ENCODE results near the gene CACNA1A. TPM values are rescaled to one million over a fixed set of nuclear protein-coding genes. Genes with fewer than 3 reads are reported as not detected.

The CACNA1A gene
- total RNA-seq, 1 donor from 2014 or later, result 16.5 TPM

GRCh38 chr19:13225085-13225484 lies 281.2 kb downstream of the CACNA1A start:
- Mint-ChIP-seq H3K27me3 (ENCODE audit: insufficient read depth, low read depth) (peaks cover 8% of the 10 kb centered on the region), H3K9me3 (no peaks in the 10 kb centered on the region), H3K4me1 (no peaks in the 10 kb centered on the region), H3K4me3 (no peak overlapping the region), H3K27ac (no peak overlapping the region), H3K36me3 (no peaks in the 10 kb centered on the region)
- Histone ChIP-seq H4K20me1 (ENCODE audit: low read depth) (no peaks in the 10 kb centered on the region), H3K27ac (no peak overlapping the region), H3K4me1 (no peaks in the 10 kb centered on the region), H3K4me2 (no peak overlapping the region), H3K9ac (no peak overlapping the region), H3K4me3 (no peak overlapping the region), H3K27me3 (no peaks in the 10 kb centered on the region), H3K9me3 (ENCODE audit: low read depth) (no peaks in the 10 kb centered on the region), H3K36me3 (no peaks in the 10 kb centered on the region), H3F3A (ENCODE audit: low read depth) (no peaks in the 10 kb centered on the region), H3K79me2 (ENCODE audit: low read depth) (no peaks in the 10 kb centered on the region), H2AFZ (replicated peaks) (no peak overlapping the region)
- no peak for DNase-seq (ENCODE audit: low spot score)
- no peak for TF ChIP-seq CTCF (IDR thresholded peaks at IDR 0.05)
- TF ChIP-seq EZH2 (IDR thresholded peaks at IDR 0.05), result no peak
- TF ChIP-seq EZH2phosphoT487 (IDR thresholded peaks at IDR 0.05), result no peak

GRCh38 chr19:13220847-13221246 lies 285.4 kb downstream of the CACNA1A start:
- Mint-ChIP-seq H3K36me3 (no peaks in the 10 kb centered on the region), H3K4me1 (peaks cover 12% of the 10 kb centered on the region), H3K4me3 (no peak overlapping the region), H3K9me3 (no peaks in the 10 kb centered on the region), H3K27ac (no peak overlapping the region), H3K27me3 (ENCODE audit: insufficient read depth, low read depth) (peaks cover 12% of the 10 kb centered on the region)
- Histone ChIP-seq H3K4me2 (no peak overlapping the region), H2AFZ (replicated peaks) (no peak overlapping the region), H4K20me1 (ENCODE audit: low read depth) (no peaks in the 10 kb centered on the region), H3K79me2 (ENCODE audit: low read depth) (no peaks in the 10 kb centered on the region), H3F3A (ENCODE audit: low read depth) (peaks cover 10% of the 10 kb centered on the region), H3K27me3 (no peaks in the 10 kb centered on the region), H3K27ac (no peak overlapping the region), H3K4me1 (peaks cover 10% of the 10 kb centered on the region), H3K36me3 (no peaks in the 10 kb centered on the region), H3K4me3 (no peak overlapping the region), H3K9ac (no peak overlapping the region), H3K9me3 (ENCODE audit: low read depth) (no peaks in the 10 kb centered on the region)
- TF ChIP-seq EZH2phosphoT487 (IDR thresholded peaks at IDR 0.05), result no peak
- TF ChIP-seq CTCF (IDR thresholded peaks at IDR 0.05), result no peak
- TF ChIP-seq EZH2 (IDR thresholded peaks at IDR 0.05), result no peak
- no peak for DNase-seq (ENCODE audit: low spot score)

DNA sequence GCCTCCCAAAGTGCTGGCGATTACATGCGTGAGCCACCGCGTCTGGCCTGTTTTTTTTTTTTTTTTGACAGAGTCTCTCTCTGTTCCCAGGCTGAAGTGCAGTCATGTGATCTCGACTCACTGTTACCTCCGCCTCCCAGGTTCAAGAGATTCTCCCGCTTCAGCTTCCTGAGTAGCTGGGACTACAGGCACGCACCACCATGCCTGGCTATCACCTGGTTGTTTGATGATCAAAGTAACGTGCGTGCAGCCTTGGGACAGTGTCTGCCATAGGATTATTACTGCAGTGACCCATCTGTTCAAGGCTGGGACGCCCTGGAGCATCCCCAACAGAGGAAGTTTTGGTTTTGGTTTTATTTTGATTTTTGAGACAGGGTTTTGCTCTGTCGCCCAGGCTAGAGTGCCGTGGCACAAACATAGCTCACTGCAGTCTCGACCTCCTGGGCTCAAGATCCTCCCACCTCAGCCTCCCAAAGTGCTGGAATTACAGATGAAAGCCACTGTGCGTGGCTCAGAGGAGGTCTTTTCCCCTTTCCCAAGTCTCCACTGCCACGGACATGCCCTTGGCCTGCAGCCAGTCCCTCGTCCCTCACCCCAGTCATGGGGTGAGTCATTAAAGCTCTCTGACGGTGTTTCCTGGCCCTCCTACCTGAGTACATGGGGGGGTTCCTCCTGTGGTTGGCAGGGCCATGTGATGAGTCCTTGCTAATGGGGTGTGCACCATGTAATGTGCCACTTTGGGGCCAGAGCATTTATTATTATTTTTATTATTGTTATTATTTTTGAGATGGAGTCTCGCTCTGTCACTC lies 290.5 kb downstream of the CACNA1A start:
- H3K4me2 ChIP-seq, result no peak overlapping the region
- H3K36me3 ChIP-seq, result no peaks in the 10 kb centered on the region
- no peaks in the 10 kb centered on the region for H3K36me3 Mint-ChIP-seq

More for the DNA sequence above, 290.5 kb downstream of the CACNA1A start:
- no peak overlapping the region for H2AFZ ChIP-seq (replicated peaks)
- no peaks in the 10 kb centered on the region for H3K79me2 ChIP-seq (ENCODE audit: low read depth)
- no peak overlapping the region for H3K27ac ChIP-seq
- H3K27me3 ChIP-seq, result no peaks in the 10 kb centered on the region
- H3K27ac Mint-ChIP-seq, result no peak overlapping the region
- DNase-seq (ENCODE audit: low spot score), result no peak
- H4K20me1 ChIP-seq (ENCODE audit: low read depth), result no peaks in the 10 kb centered on the region
- H3F3A ChIP-seq (ENCODE audit: low read depth), result peaks cover 10% of the 10 kb centered on the region
- no peaks in the 10 kb centered on the region for H3K9me3 Mint-ChIP-seq
- no peak overlapping the region for H3K9ac ChIP-seq
- TF ChIP-seq CTCF (IDR thresholded peaks at IDR 0.05) (no peak), EZH2phosphoT487 (IDR thresholded peaks at IDR 0.05) (no peak), EZH2 (IDR thresholded peaks at IDR 0.05) (no peak)
- H3K4me1 ChIP-seq, result peaks cover 10% of the 10 kb centered on the region
- peaks cover 8% of the 10 kb centered on the region for H3K27me3 Mint-ChIP-seq (ENCODE audit: insufficient read depth, low read depth)
- no peak overlapping the region for H3K4me3 Mint-ChIP-seq
- H3K4me1 Mint-ChIP-seq, result peaks cover 15% of the 10 kb centered on the region
- H3K4me3 ChIP-seq, result no peak overlapping the region
- H3K9me3 ChIP-seq (ENCODE audit: low read depth), result no peaks in the 10 kb centered on the region

Data from neural progenitor cell (in vitro differentiated cells).